Lung (tissue), 12 donors: ENCODE measurements around the gene PCID2. TPM values are rescaled to one million over a fixed set of nuclear protein-coding genes. Genes with fewer than 3 reads are reported as not detected.

Experiments
- ATAC-seq: fragments of 200-7000 bp; cut with Tn5 transposase; one replicate; pipeline ENCODE4 v1.9.1; 2020; ENCODE audit warnings: moderate number of reproducible peaks; ENCODE audit not compliant: insufficient read depth, low FRiP score
- DNase-seq, 3 donors: peaks; one replicate each; pipeline ENCODE4 v3.0.0-alpha.2; 2013 to 2017
- H3K27ac ChIP-seq, 2 donors: one replicate each; pipeline ENCODE4 v1.5.1; 2013; ENCODE audit warnings: mild to moderate bottlenecking in 2 of 2, moderate library complexity in 2 of 2, control low read depth in 1 of 2, inconsistent platforms in 1 of 2, low read depth in 1 of 2, low read length in 1 of 2
- H3K27me3 ChIP-seq, 3 donors: one replicate each; pipeline ENCODE4 v1.5.1; 2013; ENCODE audit warnings: low read length in 2 of 3; ENCODE audit not compliant: control insufficient read depth in 3 of 3, insufficient read depth in 3 of 3
- H3K36me3 ChIP-seq, 4 donors: one replicate each; pipeline ENCODE4 v1.5.1; 2013; ENCODE audit warnings: low read length in 4 of 4, mild to moderate bottlenecking in 1 of 4, moderate library complexity in 1 of 4; ENCODE audit not compliant: control insufficient read depth in 4 of 4, insufficient read depth in 4 of 4
- H3K4me1 ChIP-seq, 5 donors: one replicate each; pipeline ENCODE4 v1.5.1; 2013; ENCODE audit warnings: low read length in 5 of 5, mild to moderate bottlenecking in 2 of 5, moderate library complexity in 1 of 5; ENCODE audit not compliant: control insufficient read depth in 5 of 5, insufficient read depth in 5 of 5
- H3K4me3 ChIP-seq: one replicate; pipeline ENCODE4 v1.5.1; 2013; ENCODE audit warnings: mild to moderate bottlenecking, control low read depth, moderate library complexity
- H3K9ac ChIP-seq, 2 donors: one replicate each; pipeline ENCODE4 v1.5.1; 2013; ENCODE audit warnings: low read length in 2 of 2, control low read depth in 1 of 2; ENCODE audit not compliant: insufficient read depth in 1 of 2
- H3K9me3 ChIP-seq, 4 donors: one replicate each; pipeline ENCODE4 v1.5.1; 2013; ENCODE audit warnings: low read length in 3 of 4, mild to moderate bottlenecking in 1 of 4, moderate library complexity in 1 of 4; ENCODE audit not compliant: control insufficient read depth in 4 of 4, insufficient read depth in 3 of 4
- CTCF ChIP-seq: IDR thresholded peaks from 2 replicates; pipeline ENCODE4 v1.5.1; 2012; ENCODE audit warnings: mild to moderate bottlenecking; ENCODE audit errors: control extremely low read depth, extremely low read depth
- WGBS, 2 donors: extraction: QIAGEN DNeasy Blood & Tissue Kit; methylation state at CpG; one replicate each; pipeline ENCODE4 v1.1.7; 2013; 5-methylcytosine and 5-hydroxymethylcytosine counted together
- polyA plus RNA-seq, 2 donors: library from polyadenylated mRNA; stranded (reverse); fragments of 200-250 nt; gene quantifications; one replicate each; pipeline ENCODE4 v1.2.1, GENCODE V29; 2013
- total RNA-seq, 2 donors: library from RNA; depleted of rRNA in 1 of 2; stranded (reverse); fragments of >200 nt in 1 of 2; gene quantifications; one replicate each; pipeline ENCODE4 v1.2.1, GENCODE V29; 2014 to 2021
- donor health status: control.
- donor health status: control.
- donor health status: Bipolar disorder and iron deficiency.
- donor health status: healthy.
- donor health status: DM: yes; HTN: yes; CAD: no.

PCID2 gene
- total and polyA plus RNA-seq, 4 donors, result 31.5 to 86.2 (median 37.3) TPM

- TF ChIP-seq CTCF, result no peak
- H3K4me1 ChIP-seq, result peaks cover 0 to 4% (median 0%) of the 10 kb centered on the region in 5 donors
- WGBS, 2 donors, result 80 to 85% methylated on average over 28 of the region's 28 CpGs
- peak overlapping the region in 1 of 2 donors; percentile 37 for H3K27ac ChIP-seq
- H3K9me3 ChIP-seq, result no peaks in the 10 kb centered on the region
- H3K4me3 ChIP-seq, result no peak overlapping the region
- ATAC-seq (no peak), DNase-seq (peak in 2 of 3 donors; percentile 12 to 53)
- H3K36me3 ChIP-seq, result peaks cover 12 to 57% (median 41%) of the 10 kb centered on the region in 4 donors
- no peak overlapping the region for H3K9ac ChIP-seq
- H3K27me3 ChIP-seq, result no peaks in the 10 kb centered on the region
These were observed 28.9 kb downstream of the PCID2 start for GRCh38 chr13:113179374-113180230.

GRCh38 chr13:113178896-113179167 is 29.6 kb downstream of the PCID2 start:
- DNase-seq (no peak), ATAC-seq (no peak)
- no peak for TF ChIP-seq CTCF
- H3K27ac ChIP-seq, result peak overlapping the region in 1 of 2 donors; percentile 59
- H3K27me3 ChIP-seq, result no peaks in the 10 kb centered on the region
- H3K4me1 ChIP-seq, result peaks cover 0 to 4% (median 0%) of the 10 kb centered on the region in 5 donors
- H3K4me3 ChIP-seq, result no peak overlapping the region
- H3K36me3 ChIP-seq, result peaks cover 11 to 58% (median 40%) of the 10 kb centered on the region in 4 donors
- no peaks in the 10 kb centered on the region for H3K9me3 ChIP-seq
- WGBS, 2 donors, result 75 to 81% methylated on average over 3 of the region's 3 CpGs
- no peak overlapping the region for H3K9ac ChIP-seq

- no peak for TF ChIP-seq CTCF
- DNase-seq, result no peak
- H3K27me3 ChIP-seq, result no peaks in the 10 kb centered on the region
- H3K9ac ChIP-seq, result no peak overlapping the region
- no peak for ATAC-seq
- peak overlapping the region in 1 of 2 donors; percentile 59 for H3K27ac ChIP-seq
- WGBS, 2 donors, result 84 to 87% methylated on average over 25 of the region's 25 CpGs
- no peak overlapping the region for H3K4me3 ChIP-seq
- peaks cover 0 to 4% (median 0%) of the 10 kb centered on the region in 5 donors for H3K4me1 ChIP-seq
- H3K9me3 ChIP-seq, result no peaks in the 10 kb centered on the region
- peaks cover 6 to 58% (median 39%) of the 10 kb centered on the region in 4 donors for H3K36me3 ChIP-seq
These were observed 30.2 kb downstream of the PCID2 start for GRCh38 chr13:113178070-113178895.
